ENCODE results near the gene PGLYRP4.

Gene PGLYRP4

DNA sequence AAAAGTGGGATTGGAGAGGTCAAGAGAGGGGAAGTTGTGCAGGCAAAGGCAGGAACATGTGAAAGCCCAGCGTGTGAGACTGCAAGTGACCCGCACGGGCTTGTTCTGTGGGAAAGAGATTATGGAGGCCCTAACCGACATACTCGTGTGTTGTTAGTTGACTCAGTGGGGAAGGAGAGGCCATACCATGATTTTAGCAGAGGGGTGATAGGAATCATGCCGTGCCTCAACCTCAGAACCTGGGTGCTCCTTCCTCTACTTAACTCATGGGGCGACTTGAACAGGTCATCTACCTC is 55.2 kb downstream of the PGLYRP4 start:
- H3K27ac ChIP-seq (ENCODE audit: low read length, poor library complexity, severe bottlenecking) = no peak overlapping the region
- H3K36me3 ChIP-seq (ENCODE audit: control insufficient read depth in 1 of 2, insufficient read depth in 2 of 2, low read depth in 1 of 2, low read length in 2 of 2) = no peaks in the 10 kb centered on the region
- H3K4me3 ChIP-seq (ENCODE audit: insufficient read depth in 1 of 2, low read depth in 1 of 2, low read length in 2 of 2) = no peak overlapping the region
- no peak overlapping the region for H2BK5ac ChIP-seq (ENCODE audit: low read depth, low read length, poor library complexity, severe bottlenecking)
- H2BK120ac ChIP-seq (ENCODE audit: low read depth, low read length) = no peak overlapping the region
- H2AK5ac ChIP-seq (ENCODE audit: low read length, severe bottlenecking) = no peak overlapping the region
- DNase-seq = no peak
- no peaks in the 10 kb centered on the region for H3K4me1 ChIP-seq (ENCODE audit: control insufficient read depth, insufficient read depth, low read depth, low read length)
- H4K91ac ChIP-seq (ENCODE audit: low read length) = no peak overlapping the region
- no peak overlapping the region for H3K9ac ChIP-seq (ENCODE audit: low read length)
- peaks cover 0 to 49% of the 10 kb centered on the region in 2 experiments for H3K27me3 ChIP-seq (ENCODE audit: control insufficient read depth in 1 of 2, insufficient read depth in 1 of 2, low read length in 2 of 2)
- H2AFZ ChIP-seq (ENCODE audit: low read depth, low read length) = no peak overlapping the region
- H3K4me2 ChIP-seq (ENCODE audit: low read length, poor library complexity, severe bottlenecking) = no peak overlapping the region
- H3K14ac ChIP-seq (ENCODE audit: low read length in 2 of 2) = no peak overlapping the region
- no peak overlapping the region for H2BK12ac ChIP-seq (ENCODE audit: low read length in 2 of 2)
- H3K4ac ChIP-seq (ENCODE audit: low read depth in 1 of 2, low read length in 2 of 2) = no peak overlapping the region
- no peak overlapping the region for H2BK15ac ChIP-seq (ENCODE audit: low read depth, poor library complexity, severe bottlenecking)
- H4K8ac ChIP-seq (ENCODE audit: low read length) = no peak overlapping the region
- no peak overlapping the region for H3K18ac ChIP-seq (ENCODE audit: low read depth in 1 of 2, low read length in 2 of 2)
- no peaks in the 10 kb centered on the region for H3K79me1 ChIP-seq (replicated peaks; ENCODE audit: low read length, poor library complexity, severe bottlenecking)
- H3K23ac ChIP-seq (ENCODE audit: low read length in 2 of 2) = no peak overlapping the region
- H3K9me3 ChIP-seq (ENCODE audit: control insufficient read depth, low read length) = no peaks in the 10 kb centered on the region
- WGBS = 86% methylated on average over 7 of the region's 7 CpGs

DNA sequence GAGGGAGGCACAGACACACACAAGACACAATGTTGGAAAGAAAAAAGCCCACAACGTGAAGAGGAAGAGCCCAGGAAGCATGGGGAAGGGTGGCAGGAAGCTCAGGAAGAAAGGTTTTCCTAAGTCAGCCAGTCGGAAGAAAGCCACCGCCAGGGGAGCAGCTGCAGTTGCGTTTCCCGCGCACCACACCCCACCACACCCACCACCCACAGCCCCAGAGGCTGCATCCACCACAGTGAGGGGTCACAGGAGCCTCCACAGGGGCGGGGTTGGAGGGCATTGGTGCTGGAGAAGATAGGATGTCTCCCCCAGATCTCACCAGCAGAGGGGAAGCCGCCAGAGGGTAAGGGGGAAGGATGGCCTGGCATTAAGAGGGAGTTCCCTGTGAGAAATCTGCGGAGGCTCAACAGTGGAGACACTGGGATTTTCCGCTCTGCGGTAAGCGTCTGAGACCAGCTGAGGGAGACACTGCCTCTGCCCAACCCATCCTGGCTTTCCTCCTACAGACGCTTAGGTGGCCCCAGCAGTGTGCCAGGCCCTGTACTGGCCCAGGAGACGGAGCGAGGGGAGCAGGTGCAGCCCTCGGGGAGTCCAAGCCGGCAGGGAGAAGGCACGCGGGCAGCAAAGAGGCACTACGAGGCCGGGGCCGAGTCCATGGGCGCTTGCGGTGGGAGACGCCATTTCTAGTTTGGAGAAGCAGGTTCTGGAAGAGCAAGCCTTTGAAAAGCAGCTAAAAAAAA is 55.7 kb downstream of the PGLYRP4 start:
- Histone ChIP-seq H4K91ac (ENCODE audit: low read length) (no peak overlapping the region), H2BK5ac (ENCODE audit: low read depth, low read length, poor library complexity, severe bottlenecking) (no peak overlapping the region), H3K14ac (ENCODE audit: low read length in 2 of 2) (no peak overlapping the region), H3K9ac (ENCODE audit: low read length) (no peak overlapping the region), H3K79me1 (replicated peaks; ENCODE audit: low read length, poor library complexity, severe bottlenecking) (no peaks in the 10 kb centered on the region), H3K27ac (ENCODE audit: low read length, poor library complexity, severe bottlenecking) (no peak overlapping the region), H3K18ac (ENCODE audit: low read depth in 1 of 2, low read length in 2 of 2) (no peak overlapping the region), H3K4me3 (ENCODE audit: insufficient read depth in 1 of 2, low read depth in 1 of 2, low read length in 2 of 2) (no peak overlapping the region), H3K4me1 (ENCODE audit: control insufficient read depth, insufficient read depth, low read depth, low read length) (no peaks in the 10 kb centered on the region), H3K4ac (ENCODE audit: low read depth in 1 of 2, low read length in 2 of 2) (no peak overlapping the region), H2AK5ac (ENCODE audit: low read length, severe bottlenecking) (no peak overlapping the region), H3K27me3 (ENCODE audit: control insufficient read depth in 1 of 2, insufficient read depth in 1 of 2, low read length in 2 of 2) (peaks cover 0 to 52% of the 10 kb centered on the region in 2 experiments), H2BK12ac (ENCODE audit: low read length in 2 of 2) (no peak overlapping the region), H3K9me3 (ENCODE audit: control insufficient read depth, low read length) (no peaks in the 10 kb centered on the region), H2BK15ac (ENCODE audit: low read depth, poor library complexity, severe bottlenecking) (no peak overlapping the region), H3K36me3 (ENCODE audit: control insufficient read depth in 1 of 2, insufficient read depth in 2 of 2, low read depth in 1 of 2, low read length in 2 of 2) (no peaks in the 10 kb centered on the region), H4K8ac (ENCODE audit: low read length) (no peak overlapping the region), H2AFZ (ENCODE audit: low read depth, low read length) (no peak overlapping the region), H2BK120ac (ENCODE audit: low read depth, low read length) (no peak overlapping the region), H3K23ac (ENCODE audit: low read length in 2 of 2) (no peak overlapping the region), H3K4me2 (ENCODE audit: low read length, poor library complexity, severe bottlenecking) (no peak overlapping the region)
- DNase-seq = no peak
- WGBS = 76% methylated on average over 18 of the region's 25 CpGs

DNA sequence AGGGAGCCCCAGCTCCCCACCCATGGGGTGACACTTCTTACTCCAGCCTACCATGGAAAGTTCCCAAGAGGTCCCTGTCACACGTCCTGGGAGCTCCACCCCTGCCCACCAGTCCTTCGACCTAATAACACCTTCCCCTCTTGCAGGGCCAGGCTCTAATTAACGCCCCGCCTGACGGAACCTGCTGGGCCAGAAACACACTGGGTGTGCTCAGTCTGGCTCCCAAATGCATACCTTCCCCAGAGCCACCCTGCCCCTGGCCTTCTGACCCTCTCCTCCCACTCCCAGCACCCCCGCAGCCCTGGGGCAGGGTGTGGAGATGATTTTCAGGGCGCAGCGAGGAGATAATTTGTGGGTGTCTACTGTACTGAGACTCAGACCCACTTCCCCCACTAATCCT is 56.5 kb downstream of the PGLYRP4 start:
- H3K79me1 ChIP-seq (replicated peaks; ENCODE audit: low read length, poor library complexity, severe bottlenecking) = no peaks in the 10 kb centered on the region
- no peak overlapping the region for H3K23ac ChIP-seq (ENCODE audit: low read length in 2 of 2)
- no peak overlapping the region for H2BK120ac ChIP-seq (ENCODE audit: low read depth, low read length)
- no peak overlapping the region for H4K91ac ChIP-seq (ENCODE audit: low read length)
- H3K4ac ChIP-seq (ENCODE audit: low read depth in 1 of 2, low read length in 2 of 2) = no peak overlapping the region
- no peak for DNase-seq
- H3K9me3 ChIP-seq (ENCODE audit: control insufficient read depth, low read length) = no peaks in the 10 kb centered on the region
- H2BK5ac ChIP-seq (ENCODE audit: low read depth, low read length, poor library complexity, severe bottlenecking) = no peak overlapping the region
- H3K4me2 ChIP-seq (ENCODE audit: low read length, poor library complexity, severe bottlenecking) = no peak overlapping the region
- no peak overlapping the region for H2BK15ac ChIP-seq (ENCODE audit: low read depth, poor library complexity, severe bottlenecking)
- H3K36me3 ChIP-seq (ENCODE audit: control insufficient read depth in 1 of 2, insufficient read depth in 2 of 2, low read depth in 1 of 2, low read length in 2 of 2) = no peaks in the 10 kb centered on the region
- H3K18ac ChIP-seq (ENCODE audit: low read depth in 1 of 2, low read length in 2 of 2) = no peak overlapping the region
- H2AK5ac ChIP-seq (ENCODE audit: low read length, severe bottlenecking) = no peak overlapping the region
- no peaks in the 10 kb centered on the region for H3K4me1 ChIP-seq (ENCODE audit: control insufficient read depth, insufficient read depth, low read depth, low read length)
- H2BK12ac ChIP-seq (ENCODE audit: low read length in 2 of 2) = no peak overlapping the region
- H2AFZ ChIP-seq (ENCODE audit: low read depth, low read length) = no peak overlapping the region
- H4K8ac ChIP-seq (ENCODE audit: low read length) = no peak overlapping the region
- no peak overlapping the region for H3K4me3 ChIP-seq (ENCODE audit: insufficient read depth in 1 of 2, low read depth in 1 of 2, low read length in 2 of 2)
- WGBS = 50% methylated on average over 5 of the region's 8 CpGs
- H3K27me3 ChIP-seq (ENCODE audit: control insufficient read depth in 1 of 2, insufficient read depth in 1 of 2, low read length in 2 of 2) = peaks cover 0 to 52% of the 10 kb centered on the region in 2 experiments
- H3K14ac ChIP-seq (ENCODE audit: low read length in 2 of 2) = no peak overlapping the region
- no peak overlapping the region for H3K9ac ChIP-seq (ENCODE audit: low read length)
- H3K27ac ChIP-seq (ENCODE audit: low read length, poor library complexity, severe bottlenecking) = no peak overlapping the region

DNA sequence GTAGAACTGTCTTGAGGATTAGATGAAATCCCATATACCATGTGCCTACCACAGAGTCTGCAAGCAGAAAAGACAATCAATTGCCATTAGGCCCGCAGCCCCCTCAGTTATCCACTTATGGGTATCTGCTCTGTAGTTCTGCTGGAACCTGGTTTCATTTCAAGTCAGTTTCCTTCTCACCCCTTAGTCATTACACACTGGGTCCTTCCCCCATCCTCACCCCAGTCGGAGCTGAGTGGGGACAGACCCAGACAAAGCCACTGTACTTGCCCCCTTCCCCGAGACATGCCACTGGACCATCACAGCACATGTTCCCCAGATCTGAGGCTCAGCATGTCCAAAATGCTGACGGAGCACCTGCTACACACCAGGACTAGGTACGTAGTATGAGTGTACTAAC is 57.1 kb downstream of the PGLYRP4 start:
- H3K4me1 ChIP-seq (ENCODE audit: control insufficient read depth, insufficient read depth, low read depth, low read length) = no peaks in the 10 kb centered on the region
- H3K9me3 ChIP-seq (ENCODE audit: control insufficient read depth, low read length) = no peaks in the 10 kb centered on the region
- H3K36me3 ChIP-seq (ENCODE audit: control insufficient read depth in 1 of 2, insufficient read depth in 2 of 2, low read depth in 1 of 2, low read length in 2 of 2) = no peaks in the 10 kb centered on the region
- H3K9ac ChIP-seq (ENCODE audit: low read length) = no peak overlapping the region
- no peak overlapping the region for H3K27ac ChIP-seq (ENCODE audit: low read length, poor library complexity, severe bottlenecking)
- H2BK120ac ChIP-seq (ENCODE audit: low read depth, low read length) = no peak overlapping the region
- no peak overlapping the region for H2AK5ac ChIP-seq (ENCODE audit: low read length, severe bottlenecking)
- H3K4ac ChIP-seq (ENCODE audit: low read depth in 1 of 2, low read length in 2 of 2) = no peak overlapping the region
- no peak overlapping the region for H2BK5ac ChIP-seq (ENCODE audit: low read depth, low read length, poor library complexity, severe bottlenecking)
- no peak overlapping the region for H4K91ac ChIP-seq (ENCODE audit: low read length)
- no peak overlapping the region for H3K4me3 ChIP-seq (ENCODE audit: insufficient read depth in 1 of 2, low read depth in 1 of 2, low read length in 2 of 2)
- H3K14ac ChIP-seq (ENCODE audit: low read length in 2 of 2) = no peak overlapping the region
- H3K79me1 ChIP-seq (replicated peaks; ENCODE audit: low read length, poor library complexity, severe bottlenecking) = no peaks in the 10 kb centered on the region
- no peak overlapping the region for H2AFZ ChIP-seq (ENCODE audit: low read depth, low read length)
- H3K23ac ChIP-seq (ENCODE audit: low read length in 2 of 2) = no peak overlapping the region
- no peak overlapping the region for H2BK15ac ChIP-seq (ENCODE audit: low read depth, poor library complexity, severe bottlenecking)
- no peak overlapping the region for H3K4me2 ChIP-seq (ENCODE audit: low read length, poor library complexity, severe bottlenecking)
- H3K18ac ChIP-seq (ENCODE audit: low read depth in 1 of 2, low read length in 2 of 2) = no peak overlapping the region
- no peak overlapping the region for H4K8ac ChIP-seq (ENCODE audit: low read length)
- no peak for DNase-seq
- WGBS = 79% methylated on average over 5 of the region's 5 CpGs
- H3K27me3 ChIP-seq (ENCODE audit: control insufficient read depth in 1 of 2, insufficient read depth in 1 of 2, low read length in 2 of 2) = peaks cover 0 to 54% of the 10 kb centered on the region in 2 experiments
- no peak overlapping the region for H2BK12ac ChIP-seq (ENCODE audit: low read length in 2 of 2)

Measured in mesenchymal stem cell (in vitro differentiated cells and primary cell).